OCI-LY7 (cell line): Measurements from ENCODE around the gene TLR2. TPM values are rescaled to one million over a fixed set of nuclear protein-coding genes. Genes with fewer than 3 reads are reported as not detected.

Experiments used
- BruUV-seq: library from RNA; stranded (reverse); fragments of 400-500 nt; replicated peaks from 2 replicates; lab custom pipeline; 2021; lab: Mats Ljungman, UMichigan
- CTCF ChIA-PET: fragments of 300-600 bp; sonication (Branson Sonifier 250); formaldehyde crosslinking; loops from one replicate; lab custom pipeline; 2022; ENCODE audit warnings: antibody characterized with exemption; ENCODE audit not compliant: unreplicated experiment; lab: Charles Lee
- POLR2A ChIA-PET: fragments of 300-600 bp; sonication (Branson Sonifier 250); formaldehyde crosslinking; loops from one replicate; lab custom pipeline; 2022; ENCODE audit warnings: antibody characterized with exemption; lab: Charles Lee
- DNase-seq: peaks from one replicate; pipeline ENCODE4 v3.0.0-alpha.2; 2015; ENCODE audit warnings: low spot score
- H2AFZ ChIP-seq: fragments of 200-600 bp; sonication (generic), shearing (Covaris generic); 2 replicates; pipeline ENCODE4 v1.6.1; 2014; ENCODE audit warnings: mild to moderate bottlenecking, antibody characterized with exemption, low read length, moderate library complexity
- H3K27ac ChIP-seq: fragments of 200-600 bp; sonication (generic); 2 replicates; pipeline ENCODE4 v1.5.1; 2014; ENCODE audit warnings: mixed run types, low read depth, mild to moderate bottlenecking, moderate library complexity, low read length, inconsistent platforms; ENCODE audit not compliant: poor library complexity, severe bottlenecking
- H3K36me3 ChIP-seq: fragments of 200-600 bp; sonication (generic); 2 replicates; pipeline ENCODE4 v1.6.1; 2014; ENCODE audit warnings: mild to moderate bottlenecking, antibody characterized with exemption, low read length, moderate library complexity, mixed read lengths; ENCODE audit not compliant: insufficient read depth
- H3K4me1 ChIP-seq: fragments of 200-600 bp; sonication (generic); 2 replicates; pipeline ENCODE4 v1.5.1; 2014; ENCODE audit warnings: mild to moderate bottlenecking, low read length; ENCODE audit not compliant: insufficient read depth, poor library complexity, severe bottlenecking
- H3K4me2 ChIP-seq: fragments of 200-600 bp; sonication (generic); 2 replicates; pipeline ENCODE4 v1.6.1; 2014; ENCODE audit warnings: mild to moderate bottlenecking, low read length
- H3K4me3 ChIP-seq: fragments of 200-600 bp; sonication (generic); 2 replicates; pipeline ENCODE4 v1.5.1; 2014; ENCODE audit warnings: mild to moderate bottlenecking, low read depth, low read length; ENCODE audit not compliant: poor library complexity, severe bottlenecking
- H3K79me2 ChIP-seq: fragments of 200-600 bp; sonication (generic); 2 replicates; pipeline ENCODE4 v1.6.1; 2016; ENCODE audit warnings: low read depth, mild to moderate bottlenecking, low read length, moderate library complexity, mixed read lengths; ENCODE audit not compliant: insufficient read depth
- H3K9me2 ChIP-seq: fragments of 200-600 bp; sonication (generic); 2 replicates; pipeline ENCODE4 v1.6.1; 2016; ENCODE audit warnings: mild to moderate bottlenecking, low read length, mixed read lengths; ENCODE audit not compliant: insufficient read depth
- H3K9me3 ChIP-seq: fragments of 200-600 bp; sonication (generic); 2 replicates; pipeline ENCODE4 v1.6.1; 2014; ENCODE audit warnings: mild to moderate bottlenecking, mixed run types, low read length, mixed read lengths
- H4K20me1 ChIP-seq: fragments of 200-600 bp; sonication (generic); 2 replicates; pipeline ENCODE4 v1.6.1; 2014; ENCODE audit warnings: mild to moderate bottlenecking, antibody characterized with exemption, low read length, moderate library complexity, mixed read lengths; ENCODE audit not compliant: insufficient read depth
- EZH2phosphoT487 ChIP-seq: fragments of 200-600 bp; sonication (generic); IDR thresholded peaks from 2 replicates; pipeline ENCODE4 v1.6.1; 2018; ENCODE audit warnings: low read depth, borderline replicate concordance, mild to moderate bottlenecking, mixed run types, antibody characterized with exemption, low read length, moderate library complexity, mixed read lengths
- intact Hi-C: fragments of 100-400 bp; cut with micrococcal nuclease; formaldehyde crosslinking; loops from one replicate; pipeline ENCODE4 v1.10.0; 2022; ENCODE audit not compliant: unreplicated experiment
- total RNA-seq, 2 experiments: library from RNA; depleted of rRNA in 1 of 2; stranded (reverse); fragments of >200 nt in 1 of 2; shearing (Covaris generic) in 1 of 2; gene quantifications; 2 replicates each; pipeline ENCODE4 v1.2.3, GENCODE V29; 2014 to 2022
- TF ChIP-seq, protein P1 (sequence below): fragments of 200-600 bp; sonication (generic); conservative IDR thresholded peaks from 2 replicates; pipeline ENCODE4 v1.5.1; 2014; ENCODE audit warnings: mild to moderate bottlenecking, antibody characterized with exemption, low read length, moderate library complexity, mixed read lengths

Gene TLR2
- total RNA-seq, 2 experiments from 2014 or later, result 1.5 TPM; not detected in 1

DNA sequence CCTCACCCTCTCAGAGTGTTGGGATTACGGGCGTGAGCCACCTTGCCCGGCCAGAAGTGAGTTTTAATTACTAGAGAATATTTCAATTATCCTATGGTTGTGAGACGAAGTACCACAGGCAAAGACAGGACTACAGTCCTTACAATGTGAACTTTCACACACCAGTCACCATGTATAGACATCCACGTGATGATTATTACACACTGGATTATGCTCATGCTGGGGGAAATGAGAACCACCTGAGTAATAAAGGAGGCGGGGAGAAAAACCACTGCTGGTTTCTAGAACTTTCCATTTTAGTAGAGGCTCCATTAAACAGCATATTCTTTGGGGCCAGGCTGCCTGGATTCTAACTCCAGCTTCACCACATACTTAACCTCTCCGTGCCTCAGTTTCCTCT, 42.5 kb upstream of the TLR2 start:
- peaks cover 22% of the 10 kb centered on the region for H3K4me1 ChIP-seq
- no TSS peak for BruUV-seq
- no peak overlapping the region for H3K27ac ChIP-seq
- intact Hi-C loops, result loop anchor here (5.0 to 10.0 kb wide), 3 partner anchors 397 to 797 kb away; no protein-coding TSS in a partner anchor
- H3K79me2 ChIP-seq, result no peaks in the 10 kb centered on the region
- H3K4me2 ChIP-seq, result no peak overlapping the region
- no peak overlapping the region for H2AFZ ChIP-seq
- H4K20me1 ChIP-seq, result no peaks in the 10 kb centered on the region
- ChIA-PET CTCF (no interaction called here), POLR2A (interaction anchor here (0.6 to 0.7 kb wide), 2 partner anchors 145 to 398 kb away, joined by 4 read pairs; no protein-coding TSS in a partner anchor)
- no peaks in the 10 kb centered on the region for H3K9me2 ChIP-seq
- TF ChIP-seq, protein P1, sequence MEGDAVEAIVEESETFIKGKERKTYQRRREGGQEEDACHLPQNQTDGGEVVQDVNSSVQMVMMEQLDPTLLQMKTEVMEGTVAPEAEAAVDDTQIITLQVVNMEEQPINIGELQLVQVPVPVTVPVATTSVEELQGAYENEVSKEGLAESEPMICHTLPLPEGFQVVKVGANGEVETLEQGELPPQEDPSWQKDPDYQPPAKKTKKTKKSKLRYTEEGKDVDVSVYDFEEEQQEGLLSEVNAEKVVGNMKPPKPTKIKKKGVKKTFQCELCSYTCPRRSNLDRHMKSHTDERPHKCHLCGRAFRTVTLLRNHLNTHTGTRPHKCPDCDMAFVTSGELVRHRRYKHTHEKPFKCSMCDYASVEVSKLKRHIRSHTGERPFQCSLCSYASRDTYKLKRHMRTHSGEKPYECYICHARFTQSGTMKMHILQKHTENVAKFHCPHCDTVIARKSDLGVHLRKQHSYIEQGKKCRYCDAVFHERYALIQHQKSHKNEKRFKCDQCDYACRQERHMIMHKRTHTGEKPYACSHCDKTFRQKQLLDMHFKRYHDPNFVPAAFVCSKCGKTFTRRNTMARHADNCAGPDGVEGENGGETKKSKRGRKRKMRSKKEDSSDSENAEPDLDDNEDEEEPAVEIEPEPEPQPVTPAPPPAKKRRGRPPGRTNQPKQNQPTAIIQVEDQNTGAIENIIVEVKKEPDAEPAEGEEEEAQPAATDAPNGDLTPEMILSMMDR, result no peak
- no peak for TF ChIP-seq EZH2phosphoT487
- H3K36me3 ChIP-seq, result peaks cover 24% of the 10 kb centered on the region
- 0 out of 2 replicates have a peak, but pooled peaks cover 9% of the 10 kb centered on the region for H3K9me3 ChIP-seq
- H3K4me3 ChIP-seq, result no peak overlapping the region
- no peak for DNase-seq

DNA sequence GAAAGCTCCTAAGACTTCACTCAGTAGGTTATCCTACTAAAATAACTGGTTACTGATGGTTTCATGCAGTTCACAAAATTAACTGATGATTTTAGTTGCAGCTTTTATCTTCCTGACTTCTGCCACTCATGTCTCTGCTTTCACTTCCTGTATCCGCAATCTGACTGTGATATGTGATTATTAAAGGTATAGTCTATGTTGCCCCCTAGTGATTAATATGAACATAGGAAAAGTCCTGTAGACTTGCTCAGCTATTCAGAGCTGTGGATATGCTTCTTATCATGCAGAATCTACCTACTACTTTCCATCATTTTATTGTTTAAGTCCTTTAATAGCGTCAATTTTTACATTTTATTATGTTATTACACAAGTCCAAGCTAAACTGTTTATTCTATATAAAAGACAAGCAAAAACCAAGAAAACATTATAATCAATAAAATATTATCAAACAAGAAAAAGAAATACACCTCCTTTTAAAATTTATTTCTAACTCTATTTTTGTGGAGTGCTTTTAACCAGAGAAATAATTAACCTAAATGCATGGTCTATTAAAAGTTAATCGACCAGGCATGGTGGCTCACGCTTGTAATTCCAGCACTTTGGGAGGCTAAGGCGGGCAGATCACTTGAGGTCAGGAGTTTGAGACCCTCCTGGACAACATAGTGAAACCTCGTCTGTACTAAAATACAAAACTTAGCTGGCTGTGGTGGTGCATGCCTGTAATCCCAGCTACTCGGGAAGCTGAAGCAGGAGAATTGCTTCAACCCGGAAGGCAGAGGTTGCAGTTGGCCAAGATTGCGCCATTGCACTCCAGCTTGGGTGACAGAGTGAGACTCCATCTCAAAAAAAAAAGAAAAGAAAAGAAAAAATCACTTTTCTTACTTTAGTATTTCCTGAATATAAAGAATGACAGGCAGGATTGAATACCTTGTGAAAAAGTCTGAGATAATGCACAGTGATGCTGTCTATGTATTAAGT, 40.4 kb upstream of the TLR2 start:
- intact Hi-C loops, result loop anchor here (1.0 to 10.0 kb wide), 7 partner anchors 175 to 799 kb away; partner anchors contain the start of gene MND1
- DNase-seq, result peak; percentile 92
- H3K79me2 ChIP-seq, result no peaks in the 10 kb centered on the region
- CTCF ChIA-PET, result interaction anchor here (0.9 to 1.4 kb wide), 3 partner anchors 9 to 517 kb away, joined by 3 read pairs; no protein-coding TSS in a partner anchor
- peaks cover 2% of the 10 kb centered on the region; the same call in 1 of the 2 replicates for H3K36me3 ChIP-seq
- H3K27ac ChIP-seq, result peak overlapping the region; percentile 50
- H3K4me2 ChIP-seq, result peak overlapping the region; percentile 27; the same call in 1 of the 2 replicates
- no peaks in the 10 kb centered on the region for H3K9me2 ChIP-seq
- H3K9me3 ChIP-seq, result 0 out of 2 replicates have a peak, but pooled peaks cover 9% of the 10 kb centered on the region
- H3K4me1 ChIP-seq, result peaks cover 33% of the 10 kb centered on the region
- TF ChIP-seq EZH2phosphoT487, result no peak
- TF ChIP-seq, protein P1, result peak; percentile 89
- peak overlapping the region; percentile 66; the same call in 1 of the 2 replicates for H2AFZ ChIP-seq
- H3K4me3 ChIP-seq, result no peak overlapping the region
- no TSS peak for BruUV-seq
- POLR2A ChIA-PET, result interaction anchor here (0.6 to 1.6 kb wide), 15 partner anchors 13 to 860 kb away, joined by 3 to 7 read pairs (median 4); no protein-coding TSS in a partner anchor
- H4K20me1 ChIP-seq, result no peaks in the 10 kb centered on the region
